ENCODE data around the gene DEPDC1B.
"Not testable (repeated sequence)": the region's sequence is repeated elsewhere in the genome, so short reads cannot be mapped to it uniquely, and the experiment has no call there.

The DEPDC1B gene

DNA sequence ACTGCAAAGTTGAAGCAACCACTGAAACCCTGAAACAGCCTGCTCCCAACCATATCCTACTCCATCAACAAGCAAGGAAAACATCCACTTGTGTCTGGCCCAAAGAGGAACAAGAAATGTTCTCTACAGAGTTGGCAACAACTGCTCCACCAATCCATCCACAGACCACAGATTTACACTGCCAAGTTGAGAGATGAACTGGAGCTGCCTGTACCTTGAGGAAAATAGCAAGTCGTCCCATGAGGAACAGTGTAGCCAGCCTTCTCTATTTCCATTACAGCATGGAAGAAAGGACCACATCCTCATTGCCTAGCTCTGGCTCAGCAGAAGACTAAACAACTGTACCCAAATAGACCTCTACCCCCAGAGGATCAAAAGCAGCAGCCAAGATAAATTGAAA, 60.4 kb downstream of the DEPDC1B start:
- no peak for DNase-seq

DNA sequence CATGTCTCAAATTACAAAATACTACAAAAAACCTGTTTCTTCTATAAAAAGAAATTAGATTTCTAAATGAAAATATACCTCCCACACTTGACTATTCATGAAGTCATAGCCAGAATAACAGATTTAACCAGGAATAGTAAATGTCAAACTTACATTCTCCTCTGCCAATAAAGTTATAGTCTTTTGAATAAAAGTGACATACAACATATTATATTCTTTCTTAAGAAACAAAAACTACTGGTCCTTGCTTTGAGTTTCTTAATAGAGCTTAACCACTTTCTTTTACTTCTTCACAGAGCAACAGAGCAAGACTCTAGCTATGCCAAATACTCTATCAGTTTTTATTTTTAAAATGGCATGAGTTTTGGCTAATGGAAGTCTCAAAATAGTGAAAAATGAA, 61.7 kb downstream of the DEPDC1B start:
- no peak for DNase-seq

DNA sequence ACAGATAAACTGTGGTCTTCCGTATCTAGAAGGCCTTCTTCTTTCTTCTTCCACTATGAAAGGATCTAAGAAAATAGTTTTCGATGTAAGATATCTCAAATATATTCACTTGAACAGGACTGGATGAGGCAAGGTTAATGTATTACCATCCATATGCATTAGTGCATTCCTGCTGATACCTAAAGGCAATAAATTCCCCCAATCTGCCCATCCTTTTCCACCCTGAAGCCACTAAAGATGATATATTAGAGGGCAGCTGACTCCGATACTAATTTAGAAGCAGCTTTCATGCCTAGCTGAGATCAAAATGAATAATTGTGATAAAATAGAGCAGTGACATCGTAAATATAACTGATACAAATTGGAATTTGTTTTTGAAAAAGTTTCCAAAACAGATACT, 63.3 kb downstream of the DEPDC1B start:
- DNase-seq = no peak

DNA sequence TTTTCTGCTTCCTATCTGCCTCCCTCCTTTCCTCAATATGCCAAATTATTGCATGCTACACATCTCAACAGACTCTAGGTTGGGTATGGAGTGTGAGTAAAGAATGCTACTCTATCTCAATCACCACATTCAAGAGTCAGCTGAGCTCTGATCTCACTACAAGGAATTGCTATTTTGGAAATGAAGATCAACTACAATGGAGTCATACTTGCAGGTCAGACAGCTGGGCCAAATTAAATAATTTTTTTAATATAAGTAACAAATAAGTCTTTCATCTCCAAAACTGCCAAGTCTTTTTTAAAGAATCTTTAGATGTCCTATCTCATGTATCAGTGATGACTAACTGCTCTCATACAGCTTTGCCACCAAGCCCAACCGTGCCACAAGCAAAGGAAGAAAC, 64.0 kb downstream of the DEPDC1B start:
- no peak for DNase-seq

DNA sequence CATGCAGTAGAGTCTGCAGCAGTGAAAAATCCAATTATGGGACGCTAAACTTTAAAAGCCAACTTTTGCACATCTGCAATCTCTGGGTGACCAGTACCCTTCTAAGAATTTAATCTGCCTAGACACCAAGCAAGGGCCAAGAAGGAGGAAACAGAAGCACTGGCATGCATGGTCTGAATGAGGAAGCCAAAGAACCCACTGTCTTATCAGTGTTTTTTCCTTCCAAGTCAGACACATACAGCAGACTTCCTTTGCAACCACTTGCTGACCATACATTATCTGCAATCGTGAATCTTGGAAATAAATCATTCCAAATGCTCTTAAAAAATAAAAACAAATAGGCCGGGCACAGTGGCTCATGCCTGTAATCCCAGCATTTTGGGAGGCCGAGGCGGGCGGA, 65.9 kb downstream of the DEPDC1B start:
- DNase-seq = no peak

DNA sequence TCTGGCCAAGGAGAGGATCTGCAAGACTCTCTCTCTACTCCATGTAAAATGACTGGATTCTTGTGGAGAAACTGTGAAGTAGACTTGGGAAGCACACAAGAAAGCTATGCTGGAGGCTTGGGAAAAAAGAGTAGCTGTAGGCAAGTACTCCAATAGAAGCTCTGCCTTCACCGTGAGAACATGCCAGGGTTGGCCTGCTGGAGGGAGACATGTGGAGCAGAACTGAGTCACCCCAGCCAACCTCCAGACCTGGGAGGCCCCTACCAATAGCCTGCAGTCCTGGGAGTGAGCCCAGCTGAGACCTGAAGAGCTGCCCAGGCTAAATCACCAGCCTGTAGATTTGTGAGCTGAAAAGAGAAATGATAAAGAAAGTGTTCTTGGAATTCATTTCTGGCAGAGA, 66.6 kb downstream of the DEPDC1B start:
- peak; percentile 77 for DNase-seq

DNA sequence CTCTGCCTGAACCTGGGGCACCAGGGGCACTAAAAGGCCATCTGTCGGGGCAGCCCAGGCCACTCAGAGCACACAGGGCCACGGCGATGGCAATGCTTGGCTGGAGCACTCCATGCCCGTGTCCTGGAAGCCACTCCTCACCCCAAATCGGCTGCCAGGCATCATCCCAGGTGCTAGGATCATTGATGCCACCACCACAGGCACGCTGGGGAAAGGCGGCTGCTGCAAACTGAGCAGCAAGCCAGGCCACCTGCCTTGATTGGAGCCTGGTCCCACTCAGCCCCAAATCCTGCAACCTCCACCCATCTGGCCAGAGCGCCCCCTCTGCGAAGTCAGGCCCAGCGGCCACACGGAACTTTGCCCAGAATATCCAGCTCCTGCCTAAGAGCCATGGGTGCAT, 67.8 kb downstream of the DEPDC1B start:
- no peak for DNase-seq

DNA sequence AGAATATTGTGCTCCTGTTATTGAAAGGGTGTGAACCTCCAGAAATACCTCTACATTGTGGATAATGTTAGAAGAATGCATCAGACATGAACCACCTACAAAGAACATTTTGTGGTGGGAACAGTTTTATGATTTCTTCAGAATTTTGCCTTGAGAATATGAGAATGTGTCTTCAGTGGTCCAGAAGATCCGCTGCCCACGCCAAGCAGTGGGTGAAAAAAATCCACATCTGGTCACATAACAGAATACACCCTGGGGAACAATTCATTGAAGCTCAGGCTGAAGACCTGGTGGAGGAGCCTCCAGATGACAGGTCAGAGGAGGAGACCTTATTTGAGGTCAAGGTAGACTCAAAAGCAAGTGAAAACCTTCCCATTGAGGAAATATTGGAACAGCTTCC, 69.1 kb downstream of the DEPDC1B start:
- DNase-seq = no peak

DNA sequence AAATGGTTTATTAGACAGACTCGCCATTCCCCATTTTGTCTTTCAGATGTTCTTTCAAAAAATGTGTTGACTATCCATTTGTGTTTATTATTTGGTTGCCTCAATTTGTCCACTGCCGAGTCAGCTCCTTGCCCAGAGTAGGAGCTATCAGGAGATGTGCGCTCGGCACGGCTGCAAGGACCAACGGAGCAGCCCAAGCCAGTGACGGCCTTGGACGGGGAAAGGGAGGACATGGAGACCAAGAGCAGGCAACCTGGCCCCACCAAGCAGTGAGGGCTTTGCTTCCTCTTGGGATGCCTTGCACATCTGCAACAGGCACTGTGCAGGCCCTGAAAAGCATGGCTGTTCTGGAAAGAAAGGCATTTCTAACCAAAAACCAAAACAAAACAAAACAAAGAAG, 69.8 kb downstream of the DEPDC1B start:
- DNase-seq = no peak

DNA sequence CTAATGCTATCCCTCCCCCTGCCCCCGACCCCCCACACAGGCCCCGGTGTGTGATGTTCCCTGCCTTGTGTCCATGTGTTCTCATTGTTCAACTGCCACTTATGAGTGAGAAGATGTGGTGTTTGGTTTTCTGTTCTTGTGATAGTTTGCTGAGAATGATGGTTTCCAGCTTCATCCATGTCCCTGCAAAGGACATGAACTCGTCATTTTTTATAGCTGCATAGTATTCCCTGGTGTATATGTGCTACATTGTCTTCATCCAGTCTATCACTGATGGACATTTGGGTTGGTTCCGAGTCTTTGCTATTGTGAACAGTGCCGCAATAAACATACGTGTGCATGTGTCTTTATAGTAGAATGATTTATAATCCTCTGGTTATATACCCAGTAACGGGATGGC, 75.1 kb downstream of the DEPDC1B start:
- DNase-seq = not testable (repeated sequence)

DNA sequence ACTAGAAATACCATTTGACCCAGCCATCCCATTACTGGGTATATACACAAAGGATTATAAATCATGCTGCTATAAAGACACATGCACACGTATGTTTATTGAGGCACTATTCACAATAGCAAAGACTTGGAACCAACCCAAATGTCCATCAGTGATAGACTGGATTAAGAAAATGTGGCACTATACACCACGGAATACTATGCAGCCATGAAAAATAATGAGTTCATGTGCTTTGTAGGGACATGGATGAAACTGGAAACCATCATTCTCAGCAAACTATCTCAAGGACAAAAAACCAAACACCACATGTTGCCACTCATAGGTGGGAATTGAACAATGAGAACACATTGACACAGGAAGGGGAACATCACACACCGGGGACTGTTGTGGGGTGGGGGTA, 79.2 kb downstream of the DEPDC1B start:
- not testable (repeated sequence) for DNase-seq

DNA sequence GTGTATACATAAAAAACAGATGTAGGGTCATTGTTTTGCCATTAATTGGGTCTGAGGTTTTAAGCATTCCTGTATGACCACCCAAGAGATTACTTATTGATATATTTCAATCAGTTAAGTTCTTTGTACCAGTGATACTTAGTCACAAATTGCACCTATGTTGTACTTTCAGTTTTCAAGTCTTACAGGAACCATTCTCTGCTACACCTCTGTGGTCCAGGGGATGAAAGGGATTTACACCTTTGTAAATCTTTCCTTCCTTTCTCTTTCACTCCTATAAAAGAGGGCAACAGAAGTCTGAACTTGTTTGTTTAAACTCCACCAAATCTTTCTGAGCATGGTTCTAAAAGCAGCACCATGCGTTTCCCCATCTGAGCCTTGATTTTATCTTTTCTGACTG, 86.1 kb downstream of the DEPDC1B start:
- DNase-seq = no peak

DNA sequence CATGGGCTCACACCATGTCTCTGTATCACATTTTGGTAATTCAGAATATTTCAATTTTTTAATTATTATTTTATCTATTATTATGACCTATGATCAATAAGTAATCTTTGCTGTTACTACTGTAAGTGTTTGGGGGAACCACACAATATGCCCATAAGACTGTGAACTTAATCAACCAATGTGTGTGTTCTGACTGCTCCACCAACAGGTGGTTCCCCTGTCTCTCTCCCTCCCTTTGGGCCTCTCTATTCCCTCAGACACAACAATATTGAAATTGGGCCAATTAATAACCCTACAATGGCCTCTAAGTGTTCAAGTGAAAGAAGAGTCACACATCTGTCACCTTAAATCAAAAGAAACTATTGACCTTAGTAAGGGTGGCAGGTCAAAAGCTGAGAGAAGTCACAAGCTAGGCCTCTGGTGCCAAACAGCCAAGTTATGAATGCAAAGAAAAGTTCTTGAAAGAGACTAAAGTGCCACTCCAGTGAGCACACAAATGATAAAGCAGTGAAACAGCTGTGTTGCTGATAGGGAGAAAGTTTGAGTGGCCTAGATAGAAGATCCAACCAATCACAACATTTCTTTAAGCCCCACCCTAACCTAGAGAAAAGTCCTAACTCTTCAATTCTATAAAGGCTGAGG, 88.7 kb downstream of the DEPDC1B start:
- no peak for DNase-seq

DNA sequence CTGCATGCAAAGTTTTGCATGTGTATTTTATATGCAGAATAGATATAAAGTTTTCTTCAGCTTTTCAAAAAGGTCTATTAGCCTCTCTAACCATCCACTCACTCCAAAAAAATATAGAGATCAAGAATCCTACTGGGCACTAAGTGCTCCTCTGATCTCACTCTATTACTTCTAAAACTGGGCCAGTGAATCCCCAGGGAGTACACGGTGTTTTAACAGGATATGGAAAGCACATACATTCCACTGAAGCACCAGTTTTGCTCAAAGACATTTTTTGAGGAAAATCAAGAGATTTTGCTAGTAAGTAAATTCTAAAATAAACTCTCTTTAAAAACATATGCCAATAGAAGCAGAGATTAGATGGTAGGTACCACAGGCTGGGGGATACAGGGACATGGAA, 95.2 kb downstream of the DEPDC1B start:
- no peak for DNase-seq

DNA sequence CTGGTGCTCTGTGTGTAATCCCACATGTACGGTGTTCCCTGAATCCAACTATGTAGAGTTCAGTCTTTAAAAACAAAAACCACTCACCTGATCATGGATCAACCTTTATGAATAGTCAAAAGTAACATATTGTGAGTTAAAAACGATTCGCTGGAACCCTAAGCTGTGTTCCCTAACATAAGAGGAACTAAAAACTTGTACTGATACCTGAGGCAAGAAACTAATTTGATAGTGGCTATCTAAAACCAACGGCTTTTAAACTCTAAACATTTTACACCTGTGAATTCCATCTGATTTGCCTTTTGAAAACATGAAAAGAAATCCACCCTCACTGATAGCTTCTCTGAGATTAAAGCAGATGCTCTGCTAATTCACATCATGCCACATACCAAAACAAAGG, 101.5 kb downstream of the DEPDC1B start:
- no peak for DNase-seq

DNA sequence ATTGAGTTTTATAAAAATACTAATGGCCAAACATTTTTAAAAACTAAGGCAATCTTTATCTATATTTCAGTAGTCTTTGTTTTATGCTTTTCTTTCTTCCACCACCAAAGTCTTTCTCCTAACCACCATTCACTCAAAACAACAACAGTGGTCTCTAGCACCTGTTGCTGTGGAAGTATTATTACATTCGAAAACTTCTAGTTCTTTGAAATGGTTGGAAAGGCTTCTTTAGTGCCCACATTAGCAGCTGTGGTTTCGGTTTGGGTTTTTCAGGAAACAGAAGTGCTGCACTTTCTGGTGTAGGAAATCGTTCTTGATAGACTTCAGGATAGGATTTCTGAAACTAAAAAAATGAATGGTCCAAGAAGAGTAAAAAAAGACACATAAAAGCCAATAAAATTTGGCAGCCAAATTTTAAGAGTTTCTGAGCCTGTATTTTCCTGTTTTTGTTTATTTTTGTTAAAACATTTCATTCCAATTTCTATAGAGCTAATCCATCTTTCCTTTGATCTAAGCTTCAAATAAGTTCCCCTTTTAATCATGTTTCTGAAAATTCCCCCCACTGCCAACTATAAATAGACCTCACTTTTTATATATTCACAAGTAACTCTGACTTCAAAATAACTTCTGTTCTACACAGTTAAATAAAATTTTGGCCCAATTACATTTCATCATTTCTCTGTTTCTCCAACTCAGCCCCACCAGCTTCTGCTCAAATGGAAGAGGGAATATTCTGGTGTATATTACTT, 102.2 kb downstream of the DEPDC1B start:
- no peak for DNase-seq

DNA sequence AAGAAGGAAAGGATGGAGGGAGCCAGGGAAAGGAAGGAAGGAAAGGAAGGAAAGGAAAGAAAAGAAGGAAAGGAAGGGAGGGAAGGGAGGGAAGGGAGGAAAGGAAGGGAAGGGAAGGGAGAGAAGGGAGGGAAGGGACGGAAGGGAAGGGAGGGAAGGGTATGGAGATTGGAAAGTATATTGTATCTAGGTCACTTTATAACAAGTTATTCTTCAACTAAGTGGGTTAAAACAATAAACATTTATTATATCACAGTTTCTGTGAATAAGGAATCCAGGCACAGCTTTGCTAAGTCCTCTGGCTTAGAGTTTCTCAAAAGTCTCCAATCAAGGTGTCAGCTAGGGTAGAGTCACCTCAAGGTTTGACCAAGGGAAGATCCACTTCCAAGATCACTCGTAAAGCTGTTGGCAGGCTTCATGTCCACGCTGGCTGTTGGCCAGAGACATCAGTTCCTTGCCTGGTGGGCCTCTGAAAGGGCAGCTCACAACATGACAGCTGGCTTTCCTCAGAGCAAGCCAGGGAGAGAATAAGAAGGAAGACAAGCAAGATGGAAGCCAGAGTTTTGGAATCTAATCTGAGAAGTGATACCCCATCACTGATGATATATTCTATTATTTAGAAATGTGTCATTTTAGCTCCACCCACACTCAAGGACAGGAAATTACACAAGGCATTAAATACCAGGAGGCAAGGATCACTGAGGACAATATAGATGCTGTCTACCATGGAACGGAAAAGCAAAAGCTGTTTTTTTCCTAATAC, 105.1 kb downstream of the DEPDC1B start:
- DNase-seq = no peak

DNA sequence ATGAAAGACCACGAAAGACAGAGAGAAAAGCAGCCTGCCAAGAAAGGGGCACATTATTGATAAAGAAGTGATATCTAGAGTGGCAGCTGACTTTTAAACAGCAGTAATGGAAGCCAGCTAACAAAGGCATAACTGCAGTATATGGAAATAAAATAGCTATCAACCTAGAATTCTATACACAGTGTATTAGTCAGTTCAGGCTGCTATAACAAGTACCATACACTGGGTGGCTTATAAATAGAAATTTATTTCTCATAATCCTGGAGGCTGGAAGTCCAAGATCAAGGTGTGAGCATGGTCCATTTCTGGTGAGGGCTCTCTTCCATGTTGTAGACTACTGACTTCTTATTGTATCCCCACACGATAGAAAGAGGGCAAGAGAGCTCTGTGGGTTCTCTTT, 109.8 kb downstream of the DEPDC1B start:
- no peak for DNase-seq

DNA sequence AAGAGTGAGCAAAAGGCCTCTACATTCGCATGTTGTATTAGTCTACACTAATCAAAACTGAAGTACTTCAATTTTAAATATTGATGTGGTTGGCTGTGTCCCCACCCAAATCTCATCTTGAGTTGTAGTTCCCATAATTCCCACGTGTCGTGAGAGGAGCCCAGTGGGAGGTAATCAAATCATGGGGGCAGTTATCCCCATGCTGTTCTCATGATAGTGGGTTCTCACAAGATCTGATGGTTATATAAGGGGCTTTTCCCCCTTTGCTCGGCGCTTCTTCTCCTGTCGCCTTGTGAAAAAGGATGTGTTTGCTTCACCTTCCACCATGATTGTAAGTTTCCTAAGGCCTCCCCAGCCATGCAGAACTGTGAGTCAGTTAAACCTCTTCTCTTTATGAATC, 112.7 kb downstream of the DEPDC1B start:
- DNase-seq = not testable (repeated sequence)

DNA sequence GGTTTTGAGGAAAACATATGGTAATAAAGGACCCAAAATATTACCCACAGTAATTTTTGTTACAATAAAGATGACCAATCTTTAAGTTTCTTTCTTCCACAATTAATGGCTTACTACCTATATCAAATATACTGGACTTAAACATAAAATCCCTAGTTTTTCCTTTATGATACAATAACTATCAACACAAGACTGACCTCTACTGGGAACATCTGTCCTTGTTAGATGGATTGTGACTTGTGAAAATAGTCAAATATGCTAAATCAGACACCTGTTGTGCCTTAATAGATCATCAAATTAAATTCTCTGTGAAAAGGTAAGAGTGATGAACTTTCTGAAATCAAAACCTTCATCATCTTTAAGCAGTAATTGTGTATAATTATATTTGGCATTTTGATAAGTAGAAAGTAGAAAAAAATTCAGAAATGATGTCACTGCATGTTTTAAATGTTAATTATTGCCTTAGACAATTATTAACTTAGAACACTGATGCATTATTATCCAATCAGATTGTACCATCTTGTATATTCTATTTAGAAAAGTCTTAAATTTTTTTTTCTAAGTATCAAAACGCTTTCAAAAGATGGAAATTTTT, 113.6 kb downstream of the DEPDC1B start:
- DNase-seq = peak; percentile 3

DNA sequence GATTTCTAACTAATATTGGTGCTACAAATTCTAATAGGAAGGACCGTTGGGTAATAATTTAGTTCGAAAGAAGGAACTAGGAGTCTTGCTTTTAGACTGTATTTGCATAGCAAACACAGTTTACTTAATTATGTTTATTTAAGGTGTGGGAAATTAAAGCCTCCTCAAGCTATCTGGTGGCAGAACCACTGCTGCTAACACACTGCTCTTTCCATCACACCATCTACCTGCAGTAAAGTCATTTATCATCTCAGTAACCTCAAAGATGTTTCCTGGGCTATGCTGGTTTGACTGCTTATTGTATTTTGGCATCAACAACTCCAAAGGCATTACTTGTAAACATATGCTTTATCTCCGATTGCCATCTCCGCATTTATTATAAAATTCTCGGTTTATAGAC, 114.3 kb downstream of the DEPDC1B start:
- no peak for DNase-seq

DNA sequence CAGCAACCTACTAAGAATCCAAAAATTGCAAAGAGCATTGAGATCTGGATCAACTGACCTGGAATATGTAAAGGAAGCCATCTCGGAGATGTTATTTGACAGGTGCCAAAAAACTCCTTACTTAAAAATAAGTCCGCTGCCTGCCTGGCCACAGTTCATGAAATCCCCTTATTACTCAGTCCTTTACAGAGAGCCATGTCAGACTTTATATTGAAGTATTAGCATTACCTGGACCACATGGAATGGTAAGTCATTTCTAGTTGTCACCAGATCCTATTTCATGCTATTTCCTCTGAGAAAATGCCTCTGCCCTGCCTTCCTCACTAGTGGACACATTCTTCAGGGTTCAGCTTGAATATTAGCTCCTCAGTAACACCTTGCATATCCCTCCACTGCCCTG, 115.7 kb downstream of the DEPDC1B start:
- DNase-seq = no peak

DNA sequence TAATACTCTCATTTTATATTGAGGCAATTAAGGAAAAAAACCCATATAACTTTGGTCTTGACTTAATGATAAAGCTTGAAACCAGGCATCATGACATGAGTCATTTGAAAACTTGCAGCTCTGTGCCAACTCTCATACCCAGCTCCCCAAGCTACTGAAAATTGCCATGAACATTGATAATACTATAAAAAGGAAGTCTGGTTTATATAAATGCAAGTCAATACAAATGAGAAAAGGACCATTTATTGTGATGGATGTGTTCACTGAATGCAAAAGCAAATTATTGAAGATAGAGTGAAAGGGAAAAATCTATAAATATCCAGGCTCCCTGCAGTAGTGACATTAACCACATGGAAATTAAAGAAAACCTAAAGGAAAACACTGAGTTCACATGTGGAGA, 116.3 kb downstream of the DEPDC1B start:
- no peak for DNase-seq

DNA sequence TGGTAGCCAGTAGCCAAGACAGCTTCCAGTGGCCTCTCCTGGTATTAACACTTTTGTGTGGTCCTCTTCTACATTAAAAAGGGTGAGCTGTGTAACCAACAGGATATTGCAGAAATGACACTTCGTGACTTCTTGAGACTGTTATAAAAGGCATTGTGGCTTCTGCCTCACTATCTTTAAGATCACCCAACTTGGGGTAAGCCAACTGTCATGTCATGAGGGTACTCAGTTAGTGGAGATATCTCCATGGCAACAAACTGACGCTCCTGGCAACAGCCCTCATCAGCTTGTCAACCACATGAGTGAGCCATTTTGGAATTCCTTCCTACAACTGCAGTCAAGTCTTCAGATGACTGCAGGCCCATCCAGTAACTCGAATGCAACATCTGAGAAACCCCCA, 121.7 kb downstream of the DEPDC1B start:
- DNase-seq = no peak

Measured in EL (cell line).